GM12878 (cell line): ENCODE measurements around the gene MAP3K5. TPM values are rescaled to one million over a fixed set of nuclear protein-coding genes. Genes with fewer than 3 reads are reported as not detected.

ENCODE experiments used
- ATAC-seq: fragments of 200-7000 bp; cut with Tn5 transposase; 3 replicates; pipeline ENCODE4 v1.9.1; 2020; ENCODE audit warnings: mild to moderate bottlenecking, moderate library complexity
- BruUV-seq: library from RNA; stranded (reverse); fragments of 400-500 nt; replicated peaks from 2 replicates; lab custom pipeline; 2021; lab: Mats Ljungman, UMichigan
- CTCF ChIA-PET: fragments of 300-600 bp; sonication (Branson Sonifier 250); formaldehyde crosslinking; extraction: SDS; loops from one replicate; lab custom pipeline; 2021; ENCODE audit warnings: inconsistent platforms; lab: Yijun Ruan, JAX
- POLR2A ChIA-PET: fragments of 350-600 bp; formaldehyde crosslinking; extraction: SDS; loops from one replicate; lab custom pipeline; 2021; ENCODE audit warnings: inconsistent platforms; lab: Charles Lee
- RAD21 ChIA-PET: fragments of 300-600 bp; sonication (Branson Sonifier 250); formaldehyde crosslinking; loops from one replicate; lab custom pipeline; 2023; ENCODE audit warnings: antibody characterized with exemption; ENCODE audit not compliant: unreplicated experiment; lab: Charles Lee
- SMC1A ChIA-PET: fragments of 300-600 bp; sonication (Branson Sonifier 250); formaldehyde crosslinking; loops from one replicate; lab custom pipeline; 2023; ENCODE audit not compliant: unreplicated experiment, uncharacterized antibody; lab: Charles Lee
- DNase-seq: peaks from one replicate; pipeline ENCODE4 v3.0.0-alpha.2; 2011; ENCODE audit warnings: low read depth, low spot score
- FAIRE-seq: peaks from 3 replicates; lab custom pipeline; 2011; peaks lifted over from hg19 to GRCh38; lab: Jason Lieb, UNC
- H2AFZ ChIP-seq: 2 replicates; pipeline ENCODE4 v1.6.0; 2011; ENCODE audit warnings: low read depth, low read length, control low read depth; ENCODE audit not compliant: control insufficient read depth
- H3K27ac ChIP-seq: 2 replicates; pipeline ENCODE4 v1.5.1; 2011; ENCODE audit warnings: control low read depth; ENCODE audit not compliant: control insufficient read depth, insufficient read depth
- H3K27me3 ChIP-seq, 2 experiments: replicated peaks in 1 of 2; 2 replicates each; pipeline versions ENCODE4 v1.6.0 to v1.6.1; 2011; ENCODE audit warnings: low read length in 1 of 2; ENCODE audit not compliant: control insufficient read depth in 2 of 2, insufficient read depth in 2 of 2
- H3K36me3 ChIP-seq, 2 experiments: 2 replicates each; pipeline ENCODE4 v1.5.1; 2011; ENCODE audit warnings: low read length in 1 of 2; ENCODE audit not compliant: control insufficient read depth in 2 of 2, insufficient read depth in 2 of 2
- H3K4me1 ChIP-seq: 2 replicates; pipeline ENCODE4 v1.6.1; 2011; ENCODE audit warnings: mild to moderate bottlenecking, low read length, moderate library complexity, mixed read lengths; ENCODE audit not compliant: control insufficient read depth, insufficient read depth
- H3K4me2 ChIP-seq: 2 replicates; pipeline ENCODE4 v1.6.0; 2011; ENCODE audit warnings: control low read depth; ENCODE audit not compliant: control insufficient read depth, insufficient read depth
- H3K4me3 ChIP-seq: fragments of 200-600 bp; sonication (generic); 2 replicates; pipeline ENCODE4 v1.5.1; 2016
- H3K79me2 ChIP-seq: 2 replicates; pipeline ENCODE4 v1.6.0; 2011; ENCODE audit warnings: low read length; ENCODE audit not compliant: control insufficient read depth, insufficient read depth
- H3K9ac ChIP-seq: 2 replicates; pipeline ENCODE4 v1.8.0; 2011; ENCODE audit warnings: low read length, control low read depth, mixed read lengths; ENCODE audit not compliant: control insufficient read depth, insufficient read depth
- H3K9me3 ChIP-seq: replicated peaks from 3 replicates; pipeline ENCODE4 v1.5.1; 2011; ENCODE audit warnings: mild to moderate bottlenecking, low read length; ENCODE audit not compliant: control insufficient read depth, insufficient read depth
- H4K20me1 ChIP-seq: 2 replicates; pipeline ENCODE4 v1.6.0; 2011; ENCODE audit not compliant: control insufficient read depth, insufficient read depth
- BHLHE40 ChIP-seq, 2 experiments: fragments of 450-650 bp in 1 of 2; IDR thresholded peaks; 2 replicates each; pipeline ENCODE4 v1.6.1; 2011 to 2017; ENCODE audit warnings: low read depth in 2 of 2, borderline replicate concordance in 1 of 2, improper control_type of control experiment in 1 of 2, low read length in 1 of 2, mild to moderate bottlenecking in 1 of 2
- CEBPB ChIP-seq, 2 experiments: fragments of 150-350 bp in 1 of 2; IDR thresholded peaks; 2 replicates each; pipeline ENCODE4 v1.6.1; 2012 to 2014; ENCODE audit warnings: low read depth in 2 of 2, low read length in 2 of 2, borderline replicate concordance in 1 of 2, inconsistent platforms in 1 of 2
- CEBPZ ChIP-seq: fragments of 150-350 bp; IDR thresholded peaks from 2 replicates; pipeline ENCODE4 v1.6.1; 2016; ENCODE audit warnings: low read depth, low read length
- GATAD2B ChIP-seq: fragments of 450-650 bp; conservative IDR thresholded peaks from 2 replicates; pipeline ENCODE4 v1.6.1; 2017; ENCODE audit warnings: low read depth, mild to moderate bottlenecking, moderate library complexity
- MEF2A ChIP-seq: IDR thresholded peaks from 2 replicates; pipeline ENCODE4 v1.6.1; 2011; ENCODE audit warnings: low read depth, mild to moderate bottlenecking, low read length, moderate library complexity; ENCODE audit not compliant: insufficient read depth
- MLLT1 ChIP-seq: fragments of 450-650 bp; IDR thresholded peaks from 2 replicates; pipeline ENCODE4 v1.6.1; 2016; ENCODE audit warnings: mild to moderate bottlenecking
- POLR2AphosphoS5 ChIP-seq: IDR thresholded peaks from 2 replicates; pipeline ENCODE4 v1.6.1; 2011; ENCODE audit warnings: mild to moderate bottlenecking, low read length, inconsistent platforms
- ZBTB33 ChIP-seq: fragments of 450-650 bp; IDR thresholded peaks from 2 replicates; pipeline ENCODE4 v1.6.1; 2017; ENCODE audit warnings: mild to moderate bottlenecking
- ZNF274 ChIP-seq: IDR thresholded peaks from one replicate; pipeline ENCODE4 v1.8.0; 2011; ENCODE audit not compliant: insufficient read length, insufficient read depth
- ZNF592 ChIP-seq: fragments of 450-650 bp; IDR thresholded peaks from 2 replicates; pipeline ENCODE4 v1.6.1; 2017; ENCODE audit warnings: mild to moderate bottlenecking, moderate library complexity
- WGBS: methylation state at CpG from one replicate; pipeline ENCODE4 v1.1.6; 2016; ENCODE audit warnings: low lambda C conversion rate; ENCODE audit not compliant: insufficient replicate concordance, insufficient coverage; ENCODE audit errors: missing lambda C conversion rate; 5-methylcytosine and 5-hydroxymethylcytosine counted together
- in situ Hi-C: fragments of 300-500 bp; cut with MboI; formaldehyde crosslinking; loops from 9 replicates; pipeline ENCODE4 v1.14.3; 2018; ENCODE audit warnings: mixed read lengths
- intact Hi-C: fragments of 100-400 bp; cut with micrococcal nuclease; formaldehyde crosslinking; loops from one replicate; pipeline ENCODE4 v1.14.2; 2022; ENCODE audit not compliant: unreplicated experiment
- polyA plus RNA-seq, 11 experiments: library from polyadenylated mRNA; depleted of rRNA in 4 of 11; unstranded in 6 of 11; stranded (reverse) in 5 of 11; fragments of >200 nt; fragmentation: Nextera tagmentation in 4 of 11; fragmentation: Illumina TruSeq in 1 of 11; extraction: Ambion mirVana in 4 of 11; extraction: Trizol in 1 of 11; gene quantifications; 1 replicate in 1 of 11; 2 replicates in 10 of 11; pipeline versions ENCODE4 v1.2.1 to v1.2.3, GENCODE V29; 2011 to 2016; ENCODE audit warnings: inconsistent platforms in 2 of 11, missing spikeins in 2 of 11, low read depth in 1 of 11
- total RNA-seq, 4 experiments: library from RNA; depleted of rRNA in 3 of 4; stranded (reverse); fragments of >200 nt in 3 of 4; fragmentation: Illumina TruSeq in 1 of 4; extraction: Trizol in 1 of 4; gene quantifications; 2 replicates each; pipeline versions ENCODE4 v1.2.1 to v1.2.3, GENCODE V29; 2013 to 2021

MAP3K5 gene
- total and polyA plus RNA-seq, 10 of the 15 experiments (the other 5 are each of a cell fraction or from before 2014, with no cell fraction given): 5.4 to 34.3 (median 26.4) TPM

GRCh38 chr6:136524339-136524935 is 267.8 kb downstream of the MAP3K5 start (continued):
- TF ChIP-seq ZBTB33: no peak

GRCh38 chr6:136523196-136523595 is 269.1 kb downstream of the MAP3K5 start:
- Histone ChIP-seq H3K36me3 (no peaks in the 10 kb centered on the region), H3K4me1 (no peaks in the 10 kb centered on the region), H3K4me3 (no peak overlapping the region), H4K20me1 (no peaks in the 10 kb centered on the region), H2AFZ (no peak overlapping the region), H3K4me2 (no peak overlapping the region), H3K9ac (no peak overlapping the region), H3K79me2 (no peaks in the 10 kb centered on the region), H3K9me3 (no peaks in the 10 kb centered on the region), H3K27ac (no peak overlapping the region), H3K27me3 (peaks cover 0 to 3% of the 10 kb centered on the region in 2 experiments; a peak in 1 of 4 replicates)
- no peak for ATAC-seq
- ChIA-PET SMC1A (no interaction called here), POLR2A (no interaction called here), CTCF (interaction anchor here (1.4 kb wide), 1 partner anchor 27 kb away, joined by 3 read pairs; the partner anchor contains the start of gene MAP7), RAD21 (no interaction called here)
- no peak for DNase-seq
- intact Hi-C loops (no loop called here), in situ Hi-C loops (no loop called here)
- no peak for FAIRE-seq
- WGBS: 21% methylated on average over 4 of the region's 4 CpGs
- TF ChIP-seq CEBPZ (no peak), ZNF274 (no peak), MLLT1 (no peak), ZNF592 (no peak), BHLHE40 (IDR thresholded peaks at IDR 0.05; ENCODE audit: borderline replicate concordance in 1 of 2, low read depth in 2 of 2, low read length in 1 of 2) (no peak), CEBPB (IDR thresholded peaks at IDR 0.05; ENCODE audit: borderline replicate concordance in 1 of 2, low read depth in 2 of 2, low read length in 2 of 2) (no peak), GATAD2B (no peak), POLR2AphosphoS5 (no peak), MEF2A (no peak)
- no TSS peak for BruUV-seq
